Colonic mucosa (tissue), 4 donors: ENCODE data around the gene GLRB. TPM values are rescaled to one million over a fixed set of nuclear protein-coding genes. Genes with fewer than 3 reads are reported as not detected.

Experiments
- DNase-seq: peaks from one replicate; pipeline ENCODE4 v3.0.0-alpha.2; 2020
- H3K27ac ChIP-seq: fragments of 200-600 bp; one replicate; pipeline ENCODE4 v1.8.0; 2021
- H3K27me3 ChIP-seq: fragments of 200-600 bp; one replicate; pipeline ENCODE4 v1.8.0; 2021
- H3K36me3 ChIP-seq: fragments of 200-600 bp; one replicate; pipeline ENCODE4 v1.8.0; 2021
- H3K4me1 ChIP-seq: fragments of 200-600 bp; one replicate; pipeline ENCODE4 v1.8.0; 2021; ENCODE audit warnings: mild to moderate bottlenecking
- H3K4me3 ChIP-seq: fragments of 200-600 bp; one replicate; pipeline ENCODE4 v1.8.0; 2021
- H3K9ac ChIP-seq, 2 donors: one replicate each; pipeline ENCODE4 v1.7.0; 2013; ENCODE audit warnings: control low read depth in 2 of 2, low read depth in 2 of 2, low read length in 2 of 2
- H3K9me3 ChIP-seq: fragments of 200-600 bp; one replicate; pipeline ENCODE4 v1.8.0; 2021
- intact Hi-C: fragments of 100-400 bp; cut with DNase I; formaldehyde crosslinking; loops from one replicate; pipeline ENCODE4 v1.14.1; 2022
- total RNA-seq, 2 donors: library from RNA; stranded (reverse); fragmentation: NEBNext Ultra II Directional in 1 of 2; extraction: Animal tissue kit (Norgen Biotek cat#: 25700) in 1 of 2; gene quantifications; one replicate each; pipeline ENCODE4 v1.2.1, GENCODE V29; 2021
- TF ChIP-seq, protein P1 (sequence below): fragments of 200-600 bp; IDR thresholded peaks from one replicate; pipeline ENCODE4 v1.8.0; 2022; ENCODE audit warnings: antibody characterized with exemption, mild to moderate bottlenecking
- donor health status: healthy.
- donor health status: DM: no; HTN: no; CAD: no.
- donor health status: DM: no; HTN: no; CAD: no.

Gene GLRB
- total RNA-seq, 2 donors from 2014 or later: 0.37 to 0.42 TPM

DNA sequence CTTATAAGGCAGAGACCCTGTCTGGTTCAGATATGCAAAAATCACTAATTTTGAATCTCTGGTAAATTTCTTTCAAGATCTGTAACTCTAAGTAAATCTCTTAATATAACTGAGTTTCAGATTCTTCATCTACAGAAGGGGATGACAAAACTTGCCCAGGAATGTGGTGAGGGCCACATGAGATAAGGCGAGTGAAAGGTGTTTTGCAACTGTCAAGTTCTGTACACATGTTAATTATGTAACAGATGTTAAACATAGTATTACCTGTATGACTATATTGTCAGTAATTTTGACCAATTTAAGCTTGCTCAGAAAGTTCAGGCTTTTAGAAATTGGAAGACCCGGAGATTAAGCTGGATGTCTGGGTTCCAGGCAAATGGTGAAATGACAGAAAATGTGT is 549 bp upstream of the GLRB start:
- TF ChIP-seq, protein P1, sequence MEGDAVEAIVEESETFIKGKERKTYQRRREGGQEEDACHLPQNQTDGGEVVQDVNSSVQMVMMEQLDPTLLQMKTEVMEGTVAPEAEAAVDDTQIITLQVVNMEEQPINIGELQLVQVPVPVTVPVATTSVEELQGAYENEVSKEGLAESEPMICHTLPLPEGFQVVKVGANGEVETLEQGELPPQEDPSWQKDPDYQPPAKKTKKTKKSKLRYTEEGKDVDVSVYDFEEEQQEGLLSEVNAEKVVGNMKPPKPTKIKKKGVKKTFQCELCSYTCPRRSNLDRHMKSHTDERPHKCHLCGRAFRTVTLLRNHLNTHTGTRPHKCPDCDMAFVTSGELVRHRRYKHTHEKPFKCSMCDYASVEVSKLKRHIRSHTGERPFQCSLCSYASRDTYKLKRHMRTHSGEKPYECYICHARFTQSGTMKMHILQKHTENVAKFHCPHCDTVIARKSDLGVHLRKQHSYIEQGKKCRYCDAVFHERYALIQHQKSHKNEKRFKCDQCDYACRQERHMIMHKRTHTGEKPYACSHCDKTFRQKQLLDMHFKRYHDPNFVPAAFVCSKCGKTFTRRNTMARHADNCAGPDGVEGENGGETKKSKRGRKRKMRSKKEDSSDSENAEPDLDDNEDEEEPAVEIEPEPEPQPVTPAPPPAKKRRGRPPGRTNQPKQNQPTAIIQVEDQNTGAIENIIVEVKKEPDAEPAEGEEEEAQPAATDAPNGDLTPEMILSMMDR: no peak
- DNase-seq: no peak

GRCh38 chr4:157076578-157076947 is 613 bp downstream of the GLRB start:
- Histone ChIP-seq H3K4me1 (no peaks in the 10 kb centered on the region), H3K27ac (no peak overlapping the region), H3K9ac (no peak overlapping the region), H3K9me3 (no peaks in the 10 kb centered on the region), H3K4me3 (peak overlapping the region; percentile 38), H3K27me3 (peaks cover 5% of the 10 kb centered on the region), H3K36me3 (no peaks in the 10 kb centered on the region)
- TF ChIP-seq, protein P1: no peak
- DNase-seq: no peak
- intact Hi-C loops: no loop called here

More for the DNA sequence above, 549 bp upstream of the GLRB start:
- intact Hi-C loops: no loop called here
- H3K4me1 ChIP-seq: no peaks in the 10 kb centered on the region
- H3K27ac ChIP-seq: no peak overlapping the region
- H3K27me3 ChIP-seq: peaks cover 5% of the 10 kb centered on the region
- H3K36me3 ChIP-seq: no peaks in the 10 kb centered on the region
- no peak overlapping the region for H3K9ac ChIP-seq
- H3K9me3 ChIP-seq: no peaks in the 10 kb centered on the region
- no peak overlapping the region for H3K4me3 ChIP-seq

- H3K9me3 ChIP-seq: no peaks in the 10 kb centered on the region
- TF ChIP-seq, protein P1: no peak
- H3K4me3 ChIP-seq: no peak overlapping the region
- intact Hi-C loops: no loop called here
- H3K27ac ChIP-seq: no peak overlapping the region
- H3K4me1 ChIP-seq: no peaks in the 10 kb centered on the region
- H3K27me3 ChIP-seq: peaks cover 5% of the 10 kb centered on the region
- no peak overlapping the region for H3K9ac ChIP-seq
- H3K36me3 ChIP-seq: no peaks in the 10 kb centered on the region
- DNase-seq: no peak
Observed at GRCh38 chr4:157079441-157079840, 3.5 kb downstream of the GLRB start.

GRCh38 chr4:157080605-157081004 is 4.7 kb downstream of the GLRB start:
- no peak overlapping the region for H3K27ac ChIP-seq

DNA sequence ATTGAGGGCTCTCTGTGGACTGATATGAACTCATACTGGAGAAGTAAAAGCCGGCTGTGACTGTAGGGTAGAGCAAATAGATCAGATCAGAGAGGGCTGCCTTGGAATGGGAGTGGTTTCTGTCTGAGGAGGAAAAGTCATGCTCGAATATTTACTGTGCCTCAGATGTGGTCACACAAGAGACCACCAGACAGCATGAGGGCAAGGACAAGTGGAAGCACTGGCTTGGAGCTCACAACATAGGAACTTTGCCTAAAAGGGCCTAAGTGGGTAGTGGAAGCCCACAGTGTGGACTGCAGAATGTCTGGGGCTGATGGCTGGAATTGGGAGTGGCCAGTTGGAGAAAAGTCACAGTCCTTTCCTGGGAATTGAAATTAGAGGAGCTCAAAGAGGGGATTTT is 19.8 kb downstream of the GLRB start:
- H3K36me3 ChIP-seq: no peaks in the 10 kb centered on the region
- H3K27ac ChIP-seq: no peak overlapping the region
- TF ChIP-seq, protein P1: no peak
- H3K9ac ChIP-seq: no peak overlapping the region
- H3K4me3 ChIP-seq: no peak overlapping the region
- no peaks in the 10 kb centered on the region for H3K27me3 ChIP-seq
- intact Hi-C loops: no loop called here
- H3K9me3 ChIP-seq: no peaks in the 10 kb centered on the region
- no peak for DNase-seq
- no peaks in the 10 kb centered on the region for H3K4me1 ChIP-seq

More at GRCh38 chr4:157080605-157081004, 4.7 kb downstream of the GLRB start:
- no peaks in the 10 kb centered on the region for H3K36me3 ChIP-seq
- DNase-seq: no peak
- TF ChIP-seq, protein P1: no peak
- intact Hi-C loops: no loop called here
- no peak overlapping the region for H3K9ac ChIP-seq
- no peaks in the 10 kb centered on the region for H3K4me1 ChIP-seq
- H3K9me3 ChIP-seq: no peaks in the 10 kb centered on the region
- no peak overlapping the region for H3K4me3 ChIP-seq
- peaks cover 5% of the 10 kb centered on the region for H3K27me3 ChIP-seq

- intact Hi-C loops: no loop called here
- TF ChIP-seq, protein P1: no peak
Observed at GRCh38 chr4:157096439-157096838, 20.5 kb downstream of the GLRB start.

More at GRCh38 chr4:157096439-157096838, 20.5 kb downstream of the GLRB start:
- no peak overlapping the region for H3K9ac ChIP-seq
- H3K27ac ChIP-seq: no peak overlapping the region
- H3K4me1 ChIP-seq: no peaks in the 10 kb centered on the region
- H3K27me3 ChIP-seq: no peaks in the 10 kb centered on the region
- no peaks in the 10 kb centered on the region for H3K9me3 ChIP-seq
- no peak for DNase-seq
- no peak overlapping the region for H3K4me3 ChIP-seq
- no peaks in the 10 kb centered on the region for H3K36me3 ChIP-seq
